ENCODE measurements around the gene PIK3R1.

The PIK3R1 gene

GRCh38 chr5:68330574-68330973 is 115.0 kb downstream of the PIK3R1 start:
- no peak for DNase-seq (ENCODE audit: low spot score)
- TF ChIP-seq CTCF (IDR thresholded peaks at IDR 0.05; ENCODE audit: extremely low read depth, missing control alignments) = no peak

DNA sequence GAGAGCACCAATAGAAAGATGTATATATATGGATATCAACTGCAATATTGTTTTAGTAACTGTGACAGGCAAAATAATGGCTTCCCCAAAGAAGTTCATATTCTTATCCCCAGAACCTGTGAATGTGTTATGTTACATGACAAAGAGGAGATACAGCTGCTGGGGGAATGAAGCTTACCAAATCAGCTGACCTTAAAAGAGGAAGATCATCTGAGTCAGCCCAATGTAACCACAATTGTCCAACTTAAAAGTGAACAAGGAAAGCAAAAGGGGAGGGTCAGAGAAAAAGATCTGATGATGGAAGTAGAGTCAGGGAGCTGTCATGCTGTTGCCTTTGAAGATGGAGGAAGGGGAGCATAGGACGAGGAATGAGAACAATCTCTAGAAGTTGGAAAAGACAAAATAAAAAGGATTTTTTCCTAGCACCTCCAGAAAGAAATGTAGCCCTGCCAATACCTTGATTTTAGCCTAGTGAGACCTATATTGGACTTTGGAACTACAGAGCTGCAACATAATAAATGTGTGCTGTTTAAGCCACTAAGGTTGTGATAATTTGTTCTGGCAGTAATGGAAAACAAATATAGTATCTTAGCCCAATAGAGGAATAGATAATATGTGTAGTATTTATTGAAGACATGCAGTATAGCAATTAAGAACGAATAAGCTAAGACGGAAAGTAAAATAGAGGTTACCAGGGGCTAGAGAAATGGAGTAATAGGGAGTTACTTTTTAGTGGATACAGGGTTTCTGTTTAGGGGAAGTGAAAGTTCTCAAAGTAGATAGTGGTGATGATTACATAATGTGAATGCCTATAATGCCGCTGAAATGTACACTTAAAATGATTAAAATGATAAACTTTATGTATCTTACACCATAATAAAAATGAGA is 115.9 kb downstream of the PIK3R1 start:
- DNase-seq (ENCODE audit: low spot score) = peak; percentile 45
- TF ChIP-seq CTCF (IDR thresholded peaks at IDR 0.05; ENCODE audit: extremely low read depth, missing control alignments) = no peak

DNA sequence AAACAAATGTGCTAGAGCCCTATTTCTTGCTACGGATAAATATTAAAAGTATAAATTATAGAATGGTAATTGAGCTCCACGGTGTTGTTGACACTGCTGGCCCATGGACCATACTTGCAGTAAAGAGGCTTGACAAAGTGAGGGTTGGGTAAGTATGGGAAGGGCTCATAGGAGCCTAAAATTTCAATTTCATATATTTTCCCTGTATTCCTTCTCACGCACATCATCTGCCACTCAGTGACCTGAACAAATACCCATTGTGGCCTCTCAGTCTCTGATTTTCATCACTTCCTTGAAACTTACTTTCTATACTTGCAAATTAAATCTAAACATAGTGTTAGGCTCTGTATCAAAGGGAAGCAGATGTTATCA is 116.5 kb downstream of the PIK3R1 start:
- TF ChIP-seq CTCF (IDR thresholded peaks at IDR 0.05; ENCODE audit: extremely low read depth, missing control alignments) = no peak
- DNase-seq (ENCODE audit: low spot score) = no peak

DNA sequence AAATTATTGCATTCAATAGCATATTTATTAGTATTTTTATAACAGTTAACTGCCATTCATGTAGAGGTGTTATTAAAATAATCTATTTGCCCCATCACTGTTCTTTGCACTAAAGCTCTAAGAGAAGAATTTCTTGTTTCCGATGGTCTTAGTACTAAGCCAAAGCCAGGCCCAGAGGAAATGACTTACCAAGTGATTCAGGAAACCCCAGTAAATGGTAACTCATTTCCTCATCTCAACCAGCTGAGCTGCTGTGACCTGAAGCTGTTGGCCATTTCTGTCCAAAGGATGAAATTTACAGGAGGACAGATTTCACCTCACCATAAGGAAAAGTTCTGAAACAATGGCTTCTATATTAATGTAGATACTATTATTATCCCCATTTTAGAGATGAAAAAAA is 117.0 kb downstream of the PIK3R1 start:
- DNase-seq (ENCODE audit: low spot score) = no peak

DNA sequence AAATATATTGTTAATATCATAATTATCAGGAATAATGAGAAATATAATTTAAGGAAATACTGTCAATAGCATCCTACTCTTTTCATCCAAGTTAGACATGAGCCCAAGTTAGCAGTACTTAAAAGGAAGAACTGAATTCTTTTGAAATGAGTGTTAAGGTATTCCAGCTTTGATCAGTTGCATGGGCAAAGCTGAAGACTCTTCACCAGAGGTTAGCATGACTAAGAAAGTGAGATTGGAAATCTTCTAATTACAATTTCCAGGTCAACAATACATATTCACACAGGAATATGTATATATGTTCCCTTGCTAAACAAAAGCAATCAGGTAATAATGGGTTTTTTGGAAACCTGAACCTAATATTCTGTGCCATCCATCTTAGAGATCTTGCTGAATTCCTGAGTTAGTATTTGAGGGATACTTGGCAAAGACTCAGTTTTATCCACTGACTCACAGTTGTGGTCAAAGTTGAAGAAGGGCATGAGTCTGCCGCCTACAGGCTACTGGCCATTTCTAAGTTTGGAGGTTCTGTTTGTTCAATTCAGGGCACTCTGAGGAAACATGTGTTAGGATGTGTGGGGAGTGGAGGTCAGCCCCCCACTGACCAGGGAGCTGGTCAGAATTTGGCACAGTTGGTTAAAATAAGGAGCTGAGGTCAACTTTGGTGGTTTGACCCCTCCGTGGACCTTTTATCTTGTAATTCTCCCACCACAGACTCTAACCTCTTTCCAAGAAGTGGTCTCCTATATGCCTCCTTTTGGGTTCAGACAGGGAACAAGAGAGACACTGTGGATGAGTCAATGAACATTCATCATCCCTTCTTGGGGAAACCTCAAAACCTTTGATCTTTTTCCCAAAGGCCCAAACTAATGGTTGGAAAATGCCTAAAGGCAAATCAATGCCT is 118.3 kb downstream of the PIK3R1 start:
- TF ChIP-seq CTCF (IDR thresholded peaks at IDR 0.05; ENCODE audit: extremely low read depth, missing control alignments) = no peak
- no peak for DNase-seq (ENCODE audit: low spot score)

More for the DNA sequence above, 117.0 kb downstream of the PIK3R1 start:
- TF ChIP-seq CTCF (IDR thresholded peaks at IDR 0.05; ENCODE audit: extremely low read depth, missing control alignments) = no peak

DNA sequence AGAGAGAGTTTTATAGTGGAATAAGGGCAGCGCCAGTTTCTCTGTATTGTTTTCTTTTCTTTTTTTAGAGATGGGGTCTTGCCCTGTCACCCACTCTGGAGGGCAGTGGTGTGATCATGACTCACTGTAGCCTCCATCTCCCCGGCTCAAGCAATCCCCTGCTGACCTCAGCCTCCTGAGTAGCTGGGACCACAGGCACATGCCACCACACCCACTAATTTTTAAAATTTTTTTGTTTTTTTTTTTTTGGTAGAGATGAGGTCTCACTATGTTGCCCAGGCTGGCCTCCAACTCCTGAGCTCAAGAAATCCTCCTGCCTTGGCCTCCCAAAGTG is 119.0 kb downstream of the PIK3R1 start:
- no peak for TF ChIP-seq CTCF (IDR thresholded peaks at IDR 0.05; ENCODE audit: extremely low read depth, missing control alignments)
- DNase-seq (ENCODE audit: low spot score) = no peak

GRCh38 chr5:68335075-68335474 is 119.5 kb downstream of the PIK3R1 start:
- DNase-seq (ENCODE audit: low spot score) = no peak
- no peak for TF ChIP-seq CTCF (IDR thresholded peaks at IDR 0.05; ENCODE audit: extremely low read depth, missing control alignments)

Measured in GM20000 (cell line).